T-helper 9 cell (primary cell): ENCODE results near the gene KDM2A.
"Not testable (repeated sequence)": the region's sequence is repeated elsewhere in the genome, so short reads cannot be mapped to it uniquely, and the experiment has no call there.

Source experiments
- DNase-seq: peaks from one replicate; pipeline ENCODE4 v3.0.0-alpha.2; 2020

The KDM2A gene

GRCh38 chr11:67174311-67174710 lies 55.2 kb downstream of the KDM2A start:
- no peak for DNase-seq

GRCh38 chr11:67177399-67178281 lies 58.6 kb downstream of the KDM2A start:
- no peak for DNase-seq

GRCh38 chr11:67178421-67178820 lies 59.4 kb downstream of the KDM2A start:
- DNase-seq: no peak

GRCh38 chr11:67178878-67179277 lies 59.8 kb downstream of the KDM2A start:
- DNase-seq: no peak

- no peak for DNase-seq
Measured at GRCh38 chr11:67179892-67180490, 60.9 kb downstream of the KDM2A start.

GRCh38 chr11:67194096-67194495 lies 75.0 kb downstream of the KDM2A start:
- DNase-seq: no peak

GRCh38 chr11:67195971-67196456 lies 77.0 kb downstream of the KDM2A start:
- DNase-seq: no peak

- DNase-seq: no peak
Measured at GRCh38 chr11:67197606-67198005, 78.5 kb downstream of the KDM2A start.

- DNase-seq: not testable (repeated sequence)
Measured at GRCh38 chr11:67198781-67199180, 79.7 kb downstream of the KDM2A start.

GRCh38 chr11:67199751-67200150 lies 80.7 kb downstream of the KDM2A start:
- DNase-seq: no peak

GRCh38 chr11:67202028-67202427 lies 83.0 kb downstream of the KDM2A start:
- DNase-seq: no peak

GRCh38 chr11:67204822-67205221 lies 85.8 kb downstream of the KDM2A start:
- no peak for DNase-seq

GRCh38 chr11:67209222-67209621 lies 90.2 kb downstream of the KDM2A start:
- DNase-seq: not testable (repeated sequence)

GRCh38 chr11:67211656-67212436 lies 92.8 kb downstream of the KDM2A start:
- DNase-seq: no peak

GRCh38 chr11:67213178-67213621 lies 94.1 kb downstream of the KDM2A start:
- DNase-seq: no peak

GRCh38 chr11:67227726-67228125 lies 108.7 kb downstream of the KDM2A start:
- no peak for DNase-seq

- no peak for DNase-seq
Measured at GRCh38 chr11:67230406-67230805, 111.3 kb downstream of the KDM2A start.

GRCh38 chr11:67230886-67231285 lies 111.8 kb downstream of the KDM2A start:
- no peak for DNase-seq

- DNase-seq: no peak
Measured at GRCh38 chr11:67233584-67234190, 114.6 kb downstream of the KDM2A start.

- DNase-seq: not testable (repeated sequence)
Measured at GRCh38 chr11:67234571-67234970, 115.5 kb downstream of the KDM2A start.

GRCh38 chr11:67237574-67237973 lies 118.5 kb downstream of the KDM2A start:
- DNase-seq: no peak

GRCh38 chr11:67238894-67239782 lies 120.1 kb downstream of the KDM2A start:
- no peak for DNase-seq
